B cell (primary cell): Measurements from ENCODE around the gene SSUH2.

Source experiments
- EZH2 ChIP-seq: IDR thresholded peaks from 2 replicates; pipeline ENCODE4 v1.6.1; 2012; ENCODE audit warnings: borderline replicate concordance, low read depth, mild to moderate bottlenecking, moderate library complexity, low read length; ENCODE audit not compliant: insufficient read depth, poor library complexity, severe bottlenecking
- TF ChIP-seq, protein P1 (sequence below): fragments of 200-600 bp; IDR thresholded peaks from one replicate; pipeline ENCODE4 v1.8.0; 2022; ENCODE audit warnings: antibody characterized with exemption, mild to moderate bottlenecking

DNA sequence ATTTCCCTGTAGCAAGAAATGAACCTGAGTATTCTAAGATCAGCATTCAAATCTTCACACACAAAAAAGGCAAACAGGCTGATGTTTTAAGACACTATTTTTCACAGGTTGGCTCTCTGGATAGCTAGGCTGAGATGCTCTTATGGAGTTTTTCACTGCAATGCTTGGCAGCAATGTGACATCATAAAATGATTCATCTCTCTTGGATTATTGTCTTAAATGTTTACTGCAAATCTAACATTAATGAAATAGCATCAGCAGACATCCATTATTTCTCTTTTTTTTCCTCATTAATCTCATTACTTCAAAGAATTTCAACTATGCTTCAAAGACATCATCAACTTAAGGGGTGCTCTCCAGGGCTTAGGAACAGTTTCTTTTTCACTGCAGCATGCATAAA, 23.6 kb upstream of the SSUH2 start:
- TF ChIP-seq, protein P1, sequence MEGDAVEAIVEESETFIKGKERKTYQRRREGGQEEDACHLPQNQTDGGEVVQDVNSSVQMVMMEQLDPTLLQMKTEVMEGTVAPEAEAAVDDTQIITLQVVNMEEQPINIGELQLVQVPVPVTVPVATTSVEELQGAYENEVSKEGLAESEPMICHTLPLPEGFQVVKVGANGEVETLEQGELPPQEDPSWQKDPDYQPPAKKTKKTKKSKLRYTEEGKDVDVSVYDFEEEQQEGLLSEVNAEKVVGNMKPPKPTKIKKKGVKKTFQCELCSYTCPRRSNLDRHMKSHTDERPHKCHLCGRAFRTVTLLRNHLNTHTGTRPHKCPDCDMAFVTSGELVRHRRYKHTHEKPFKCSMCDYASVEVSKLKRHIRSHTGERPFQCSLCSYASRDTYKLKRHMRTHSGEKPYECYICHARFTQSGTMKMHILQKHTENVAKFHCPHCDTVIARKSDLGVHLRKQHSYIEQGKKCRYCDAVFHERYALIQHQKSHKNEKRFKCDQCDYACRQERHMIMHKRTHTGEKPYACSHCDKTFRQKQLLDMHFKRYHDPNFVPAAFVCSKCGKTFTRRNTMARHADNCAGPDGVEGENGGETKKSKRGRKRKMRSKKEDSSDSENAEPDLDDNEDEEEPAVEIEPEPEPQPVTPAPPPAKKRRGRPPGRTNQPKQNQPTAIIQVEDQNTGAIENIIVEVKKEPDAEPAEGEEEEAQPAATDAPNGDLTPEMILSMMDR, result no peak
- TF ChIP-seq EZH2, result no peak
